ENCODE data around the gene IGSF8.

IGSF8 gene

GRCh38 chr1:160103658-160104408 is 5.4 kb upstream of the IGSF8 start:
- no peak for DNase-seq

DNA sequence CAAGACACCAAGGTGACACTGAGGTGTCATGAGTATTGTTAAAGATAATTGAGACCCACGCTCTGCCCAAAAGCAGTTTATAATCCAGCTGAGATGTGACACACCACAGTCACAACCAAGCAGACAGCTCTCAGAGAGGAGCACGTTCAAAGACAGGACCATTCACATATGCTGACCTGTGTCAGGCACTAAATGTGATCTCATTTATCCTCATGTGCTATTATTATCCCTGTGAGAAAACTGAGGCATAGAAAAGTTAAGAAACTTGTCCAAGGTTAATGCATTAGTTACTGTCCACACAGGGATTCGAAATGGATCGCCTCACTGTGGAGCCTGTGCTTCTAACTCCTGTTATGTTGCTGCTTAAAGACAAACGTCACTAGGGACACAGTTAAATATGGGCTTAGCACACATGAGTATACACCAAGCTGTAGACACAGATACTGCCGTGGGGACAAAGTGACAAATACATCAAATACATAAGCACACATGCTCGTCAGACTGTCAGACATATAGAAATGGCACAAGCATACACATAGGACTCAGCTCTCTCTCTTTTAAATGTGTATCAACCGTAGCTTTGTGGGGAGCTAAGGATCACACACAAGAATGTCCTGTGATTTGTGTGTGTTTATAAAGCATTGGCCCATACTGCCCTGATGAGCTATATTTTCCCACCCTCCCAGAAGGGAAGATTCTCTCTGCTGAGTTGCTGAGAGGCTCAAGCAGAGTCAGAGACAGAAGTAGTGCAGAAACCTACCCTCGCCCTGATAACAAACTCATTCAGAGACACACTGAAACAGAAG is 3.5 kb upstream of the IGSF8 start:
- no peak for DNase-seq

- peak; percentile 80 for DNase-seq
Measured at GRCh38 chr1:160101037-160101716, 2.8 kb upstream of the IGSF8 start.

- DNase-seq, result no peak
Measured at GRCh38 chr1:160099716-160100375, 1.4 kb upstream of the IGSF8 start.

DNA sequence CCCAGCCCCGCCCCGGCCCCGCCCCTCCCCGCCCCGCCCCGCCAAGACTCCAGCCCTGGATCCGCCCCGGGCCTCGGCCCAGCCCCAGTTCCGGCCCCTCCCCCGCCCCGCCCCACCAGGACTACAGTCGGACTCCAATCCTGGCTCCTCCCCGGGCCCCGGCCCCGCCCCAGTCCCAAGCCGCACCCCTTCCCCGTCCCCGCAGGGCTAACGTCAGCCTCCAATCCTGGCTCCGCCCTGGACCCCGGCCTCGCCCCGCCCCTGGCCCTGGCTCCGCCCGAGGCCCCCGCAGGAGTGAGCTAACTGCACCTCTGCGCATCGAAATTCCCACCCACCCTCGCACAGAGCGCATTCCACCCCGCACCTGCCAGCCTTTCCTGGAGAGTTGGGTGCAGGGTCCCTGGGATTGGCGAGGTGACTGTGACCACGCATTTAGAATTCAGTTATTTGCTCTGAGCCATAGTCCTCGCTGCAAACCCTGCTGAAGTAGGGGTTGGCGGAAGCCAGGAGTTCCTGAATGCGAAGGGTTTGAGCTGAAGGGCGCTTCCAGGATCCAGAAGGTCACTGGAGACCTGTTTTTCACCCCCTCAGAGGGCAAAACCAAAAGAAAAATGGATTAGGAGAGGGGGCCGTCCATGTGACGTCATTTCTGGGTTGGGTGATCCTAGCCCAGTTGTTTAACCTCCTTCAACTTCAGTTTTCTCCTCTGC is 588 bp upstream of the IGSF8 start:
- DNase-seq, result peak; percentile 100

- DNase-seq, result peak; percentile 31
Measured at GRCh38 chr1:160097151-160097910, 1.1 kb downstream of the IGSF8 start.

DNA sequence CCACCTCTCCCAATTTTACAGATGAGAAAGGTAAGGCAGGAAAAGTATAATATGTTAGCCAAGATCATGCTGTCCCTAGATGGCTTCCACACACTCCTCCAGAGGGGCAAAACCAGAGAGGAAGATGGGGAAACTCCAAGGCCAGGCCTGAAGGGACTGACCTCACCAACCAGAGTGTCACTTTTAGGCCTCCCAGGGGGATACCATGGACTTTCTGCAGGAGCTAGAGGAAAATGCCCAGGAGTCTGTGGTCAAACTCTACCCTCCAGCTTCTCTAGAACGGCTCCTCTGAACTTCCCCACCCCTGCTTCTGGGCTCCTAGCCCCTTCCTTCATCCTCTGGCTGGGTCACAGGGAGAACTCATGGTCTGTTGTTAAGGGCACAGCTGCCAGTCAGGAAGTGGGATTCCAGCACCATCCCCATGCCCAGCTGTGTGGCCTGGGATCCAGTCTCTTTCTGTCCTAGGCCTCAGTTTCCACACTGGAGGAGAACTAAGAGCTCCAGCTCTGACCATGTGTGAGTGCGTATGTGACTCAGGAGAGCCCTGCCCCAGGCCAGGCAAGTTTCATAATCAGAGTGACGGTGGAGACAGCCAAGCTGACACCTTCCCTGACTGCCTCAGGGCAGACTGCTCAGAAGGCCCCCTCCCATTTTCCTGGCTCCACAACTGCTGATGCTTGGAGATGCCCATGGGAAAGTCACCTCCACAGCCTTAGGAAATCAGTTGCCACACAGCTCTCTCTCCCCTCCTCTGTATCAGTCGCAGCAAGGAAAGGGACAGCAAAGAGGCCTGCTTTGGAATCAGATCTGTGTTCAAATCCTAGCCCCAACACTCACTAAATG is 1.9 kb downstream of the IGSF8 start:
- DNase-seq, result no peak

DNA sequence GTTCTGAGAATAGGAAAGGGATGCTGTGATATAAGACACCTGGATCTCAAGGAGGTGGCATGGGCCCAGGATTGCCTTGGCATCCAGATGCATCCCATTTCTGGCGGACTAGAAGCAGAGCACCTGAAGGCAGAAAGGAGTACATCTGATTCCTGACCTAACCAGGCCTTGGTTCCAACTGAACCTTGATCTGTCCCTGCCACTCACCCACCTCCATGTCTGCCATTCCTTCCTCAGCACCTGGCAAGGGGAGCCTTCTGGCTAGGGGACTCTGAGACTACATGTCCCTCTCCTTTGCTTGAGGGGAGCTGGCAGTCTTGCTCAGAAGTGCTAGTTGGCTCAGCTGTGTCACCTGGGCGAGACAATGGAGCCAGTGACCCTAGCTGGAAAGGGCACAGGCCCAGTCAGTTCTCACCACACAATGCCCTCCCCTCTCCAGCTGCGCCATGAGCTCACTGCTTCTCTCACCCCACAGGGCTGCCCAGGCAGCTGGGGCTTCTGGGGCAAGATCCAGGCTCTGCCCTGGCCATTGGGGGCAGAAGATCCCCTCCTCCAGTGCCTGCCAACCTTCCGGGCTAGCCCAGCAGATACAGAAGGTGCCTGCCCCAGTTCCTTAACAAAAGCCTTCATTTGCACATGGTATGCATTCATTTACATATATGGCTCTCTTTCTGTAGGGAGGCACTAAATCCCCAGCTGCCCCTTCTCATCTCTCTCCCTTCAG is 2.9 kb downstream of the IGSF8 start:
- DNase-seq, result no peak

GRCh38 chr1:160094806-160095205 is 3.6 kb downstream of the IGSF8 start:
- no peak for DNase-seq

DNA sequence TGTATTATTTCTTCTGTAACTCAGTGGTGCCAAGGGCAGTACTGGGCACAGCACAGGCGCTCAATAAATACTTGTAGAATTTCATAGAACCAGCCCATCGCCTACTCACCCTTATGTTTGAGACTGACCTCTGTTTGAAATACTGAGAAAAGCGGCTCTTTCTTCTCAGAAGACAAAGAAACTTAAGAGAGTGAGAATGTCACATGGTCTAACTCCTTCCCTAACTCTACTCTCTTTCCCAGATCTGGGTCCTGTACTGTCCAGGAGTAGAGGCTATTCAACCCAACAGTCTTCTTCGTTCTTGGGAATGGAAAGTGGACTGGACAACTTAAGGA is 4.2 kb downstream of the IGSF8 start:
- no peak for DNase-seq

DNA sequence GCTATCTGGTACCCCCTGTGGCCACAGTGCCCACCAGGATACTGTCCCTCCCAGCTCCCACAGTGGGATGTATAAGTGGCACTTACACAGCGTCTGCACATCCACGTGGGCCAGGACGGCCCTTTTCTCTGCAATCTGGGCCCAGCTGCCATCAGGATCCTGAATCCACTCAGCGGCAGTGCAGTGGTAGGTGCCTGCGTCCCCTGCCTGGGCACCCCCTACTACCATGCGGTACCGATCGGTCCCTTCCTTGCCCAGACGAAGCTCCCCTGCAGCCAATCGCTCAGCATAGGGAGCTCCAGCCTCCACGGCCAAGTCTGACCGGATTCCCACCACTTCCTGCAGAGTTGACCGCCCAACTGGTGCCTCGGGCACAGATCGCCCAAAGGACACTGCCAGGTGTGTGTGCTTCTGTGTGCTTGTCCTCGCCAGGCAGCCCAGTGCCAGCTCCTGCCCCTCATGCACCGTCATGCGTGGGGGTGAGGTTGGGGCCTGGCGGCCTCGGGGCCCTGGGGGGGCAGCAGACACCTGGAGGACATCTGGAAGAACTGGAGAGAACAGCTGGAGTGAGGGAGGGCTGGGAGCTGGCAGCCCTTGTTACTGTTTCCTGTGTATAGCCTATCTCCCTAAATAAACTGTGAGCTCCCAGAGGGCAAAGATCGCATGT is 4.7 kb downstream of the IGSF8 start:
- no peak for DNase-seq

- no peak for DNase-seq
Measured at GRCh38 chr1:160093069-160093395, 5.4 kb downstream of the IGSF8 start.

DNA sequence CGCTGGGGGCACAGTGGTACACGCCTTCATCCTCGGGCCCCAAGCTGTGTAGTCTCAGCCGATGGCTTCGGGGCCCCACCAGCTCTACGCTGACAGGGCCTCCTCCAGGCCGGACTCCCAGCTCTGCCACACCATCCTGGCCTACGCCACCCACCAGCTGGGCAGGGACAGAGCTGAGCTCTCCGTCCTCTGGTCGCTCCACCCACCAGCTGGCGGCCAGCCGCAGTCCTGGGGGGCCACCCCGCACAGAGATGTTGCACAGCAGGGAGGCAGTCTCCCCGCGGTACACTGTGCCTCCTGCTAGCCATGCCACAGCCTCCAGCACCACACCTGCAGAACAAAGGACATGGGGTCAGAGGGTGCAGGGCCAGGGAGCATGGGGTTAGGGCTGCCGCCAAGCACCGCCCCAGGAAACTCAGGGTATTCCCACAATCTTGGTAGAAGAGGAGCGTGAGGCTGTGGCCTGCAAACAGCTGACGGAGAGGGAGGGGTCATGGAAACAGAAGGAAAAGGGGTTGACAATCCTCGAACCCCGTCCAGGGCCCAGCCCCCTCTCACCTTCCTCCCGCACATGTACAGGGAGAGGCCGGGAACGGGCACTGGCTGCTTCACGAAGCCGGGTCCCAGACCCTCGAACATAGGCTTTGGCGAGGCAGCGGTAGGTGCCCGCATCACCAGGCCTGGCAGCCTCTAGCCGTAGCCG is 5.9 kb downstream of the IGSF8 start:
- no peak for DNase-seq

DNA sequence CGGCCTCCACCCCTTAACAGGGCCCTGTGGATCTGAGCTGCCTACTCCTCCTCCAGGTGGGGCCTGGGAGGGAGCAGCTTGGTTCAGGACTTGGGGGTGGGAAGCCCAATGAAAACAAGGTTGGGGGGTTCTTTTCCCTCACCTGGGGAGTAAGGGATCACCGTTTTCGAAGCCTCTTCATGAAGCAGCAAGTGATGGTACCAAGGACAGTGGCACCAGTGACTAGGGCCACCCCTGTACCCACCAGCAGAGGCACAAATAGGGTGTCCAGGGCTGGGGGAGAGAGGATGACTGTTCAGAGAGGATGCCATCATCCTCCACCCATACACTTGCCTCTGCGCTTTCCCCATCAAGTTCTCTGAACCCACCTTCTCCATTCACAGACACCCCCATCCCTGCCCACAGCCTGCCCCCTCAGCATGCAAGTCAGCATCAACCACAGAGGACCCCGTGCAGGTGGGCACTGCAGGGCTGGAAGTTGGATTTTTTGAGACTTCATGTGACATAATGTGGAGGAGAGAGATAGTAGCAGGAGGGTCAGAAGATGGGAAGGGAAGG is 6.7 kb downstream of the IGSF8 start:
- DNase-seq, result no peak

DNA sequence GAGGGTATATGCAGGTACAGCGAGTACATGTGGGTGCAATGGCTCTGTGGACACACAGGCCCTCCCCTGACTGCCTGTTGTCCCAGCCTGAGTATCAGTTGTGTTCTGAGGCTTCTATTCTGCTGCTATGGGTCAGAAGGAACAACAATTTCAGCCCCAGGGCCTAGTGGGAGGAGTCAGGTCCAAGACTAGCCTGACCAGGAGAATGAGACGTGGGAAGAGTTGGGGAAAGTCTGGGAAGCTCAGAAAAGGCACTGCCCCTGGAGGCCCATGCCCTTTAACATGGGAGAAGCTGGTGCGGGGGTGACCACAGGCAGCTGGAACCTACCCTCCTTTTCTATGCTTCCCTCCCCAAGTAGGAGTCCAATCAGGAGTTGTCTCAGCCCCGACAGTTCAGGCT is 7.7 kb downstream of the IGSF8 start:
- DNase-seq, result no peak

DNA sequence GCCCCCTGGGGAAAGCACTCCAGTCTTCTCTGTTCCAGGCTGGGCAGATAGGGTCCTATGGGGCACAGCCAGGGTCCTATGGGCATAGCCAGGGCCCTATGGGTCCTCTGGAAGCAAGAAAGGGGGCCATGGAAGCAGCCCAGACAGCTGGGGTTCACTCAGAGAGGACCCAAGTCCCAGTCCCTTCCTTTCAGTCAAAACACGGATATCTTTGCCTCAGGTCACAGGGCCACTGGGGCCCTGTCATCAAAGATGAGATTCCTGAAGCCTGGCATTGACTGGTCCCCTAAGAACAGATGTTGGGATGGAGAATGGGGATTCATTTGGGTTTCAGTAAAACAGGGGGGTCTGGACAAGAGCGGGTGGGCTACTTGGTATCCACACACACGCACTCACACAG is 8.5 kb downstream of the IGSF8 start:
- DNase-seq, result no peak

GRCh38 chr1:160087118-160087662 is 11.2 kb downstream of the IGSF8 start:
- DNase-seq, result no peak

DNA sequence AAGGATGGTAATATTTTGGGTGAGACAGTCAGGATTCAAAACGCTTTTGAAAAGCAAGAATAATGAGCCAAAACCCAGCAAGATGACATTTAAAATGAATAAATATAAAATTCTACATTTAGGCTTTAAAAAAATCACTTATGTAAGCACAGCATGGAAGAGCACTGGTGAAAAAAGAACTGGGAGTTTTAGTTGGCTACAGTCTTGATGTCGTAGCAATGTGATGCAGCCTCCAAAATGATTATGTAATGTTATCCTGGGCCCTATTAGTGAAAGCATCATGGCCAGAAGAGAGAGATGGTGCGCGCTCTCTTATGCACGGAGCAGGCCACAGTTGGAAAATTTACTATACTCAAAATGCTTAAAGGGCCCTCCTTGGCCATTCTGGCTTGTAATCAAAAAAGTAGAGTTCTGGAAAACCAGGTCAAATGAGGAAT is 11.9 kb downstream of the IGSF8 start:
- no peak for DNase-seq
